ENCODE data around the gene U2AF2.
A peak's percentile ranks its signal among the peaks of the same experiment; 100 is the strongest.

U2AF2 gene

GRCh38 chr19:55633861-55634260 is 21.0 kb upstream of the U2AF2 start:
- Histone ChIP-seq H3K27me3 (ENCODE audit: control insufficient read depth in 3 of 3, insufficient read depth in 3 of 3, low read depth in 1 of 3, low read length in 3 of 3) (no peaks in the 10 kb centered on the region), H2AFZ (ENCODE audit: low read length) (peak overlapping the region; percentile 80), H4K8ac (ENCODE audit: low read depth, low read length) (no peak overlapping the region), H3K4me2 (ENCODE audit: insufficient read depth, low read length, poor library complexity, severe bottlenecking) (no peak overlapping the region), H3K36me3 (replicated peaks in 1 of 2; ENCODE audit: control insufficient read depth in 2 of 2, insufficient read depth in 2 of 2, low read length in 2 of 2) (peaks cover 0 to 7% of the 10 kb centered on the region in 2 donors), H3K4me1 (ENCODE audit: control insufficient read depth in 2 of 2, insufficient read depth in 1 of 2, low read depth in 1 of 2, low read length in 2 of 2) (peaks cover 9 to 11% of the 10 kb centered on the region in 2 donors), H3K79me1 (ENCODE audit: low read depth, low read length) (peaks cover 20% of the 10 kb centered on the region), H3K9me3 (replicated peaks in 1 of 2; ENCODE audit: control insufficient read depth in 2 of 2, insufficient read depth in 1 of 2, low read depth in 1 of 2, low read length in 2 of 2) (no peaks in the 10 kb centered on the region), H2BK5ac (ENCODE audit: low read length) (no peak overlapping the region), H3K18ac (ENCODE audit: low read length) (no peak overlapping the region), H3K4ac (ENCODE audit: low read length) (no peak overlapping the region), H2AK5ac (ENCODE audit: low read depth, low read length) (no peak overlapping the region), H3K4me3 (ENCODE audit: low read length in 2 of 2) (peak overlapping the region in 1 of 2 donors; percentile 92), H4K91ac (ENCODE audit: low read depth, low read length, poor library complexity) (no peak overlapping the region), H3K14ac (ENCODE audit: low read length) (no peak overlapping the region), H2BK120ac (ENCODE audit: low read depth, low read length) (no peak overlapping the region), H2BK12ac (ENCODE audit: low read length) (no peak overlapping the region), H3K27ac (replicated peaks; ENCODE audit: low read length) (no peak overlapping the region), H2BK15ac (ENCODE audit: low read length) (no peak overlapping the region), H3K23ac (ENCODE audit: low read depth, low read length, poor library complexity) (no peak overlapping the region), H3K9ac (ENCODE audit: low read depth, low read length, poor library complexity) (no peak overlapping the region)
- no peak for DNase-seq (ENCODE audit: low spot score)
- WGBS, 2 donors (ENCODE audit: extremely low coverage in 2 of 2, insufficient read length in 2 of 2, insufficient replicate concordance in 1 of 2): no CpG with 5 or more reads among the region's 8 CpGs

GRCh38 chr19:55635334-55635717 is 19.5 kb upstream of the U2AF2 start:
- Histone ChIP-seq H3K14ac (ENCODE audit: low read length) (no peak overlapping the region), H2BK12ac (ENCODE audit: low read length) (no peak overlapping the region), H4K8ac (ENCODE audit: low read depth, low read length) (no peak overlapping the region), H3K27ac (replicated peaks; ENCODE audit: low read length) (peak overlapping the region; percentile 26), H3K18ac (ENCODE audit: low read length) (peak overlapping the region; percentile 88), H3K9ac (ENCODE audit: low read depth, low read length, poor library complexity) (peak overlapping the region; percentile 96), H3K4me2 (ENCODE audit: insufficient read depth, low read length, poor library complexity, severe bottlenecking) (peak overlapping the region; percentile 85), H2AK5ac (ENCODE audit: low read depth, low read length) (peak overlapping the region; percentile 97), H2BK5ac (ENCODE audit: low read length) (peak overlapping the region; percentile 95), H3K4ac (ENCODE audit: low read length) (peak overlapping the region; percentile 97), H4K91ac (ENCODE audit: low read depth, low read length, poor library complexity) (peak overlapping the region; percentile 40), H2AFZ (ENCODE audit: low read length) (peak overlapping the region; percentile 80), H3K79me1 (ENCODE audit: low read depth, low read length) (peaks cover 26% of the 10 kb centered on the region), H2BK15ac (ENCODE audit: low read length) (peak overlapping the region; percentile 20), H2BK120ac (ENCODE audit: low read depth, low read length) (no peak overlapping the region), H3K4me3 (ENCODE audit: low read length in 2 of 2) (peak overlapping the region; percentile 88 to 92), H3K27me3 (ENCODE audit: control insufficient read depth in 3 of 3, insufficient read depth in 3 of 3, low read depth in 1 of 3, low read length in 3 of 3) (no peaks in the 10 kb centered on the region), H3K23ac (ENCODE audit: low read depth, low read length, poor library complexity) (peak overlapping the region; percentile 15), H3K36me3 (replicated peaks in 1 of 2; ENCODE audit: control insufficient read depth in 2 of 2, insufficient read depth in 2 of 2, low read length in 2 of 2) (peaks cover 0 to 7% of the 10 kb centered on the region in 2 donors), H3K4me1 (ENCODE audit: control insufficient read depth in 2 of 2, insufficient read depth in 1 of 2, low read depth in 1 of 2, low read length in 2 of 2) (peaks cover 13 to 16% of the 10 kb centered on the region in 2 donors), H3K9me3 (replicated peaks in 1 of 2; ENCODE audit: control insufficient read depth in 2 of 2, insufficient read depth in 1 of 2, low read depth in 1 of 2, low read length in 2 of 2) (no peaks in the 10 kb centered on the region)
- no CpG with 5 or more reads among the region's 9 CpGs for WGBS, 2 donors (ENCODE audit: extremely low coverage in 2 of 2, insufficient read length in 2 of 2, insufficient replicate concordance in 1 of 2)
- no peak for DNase-seq (ENCODE audit: low spot score)

GRCh38 chr19:55635856-55636440 is 18.9 kb upstream of the U2AF2 start:
- no peak overlapping the region for H2AFZ ChIP-seq (ENCODE audit: low read length)
- WGBS, 2 donors (ENCODE audit: extremely low coverage in 2 of 2, insufficient read length in 2 of 2, insufficient replicate concordance in 1 of 2): no CpG with 5 or more reads among the region's 7 CpGs
- no peak overlapping the region for H3K27ac ChIP-seq (replicated peaks; ENCODE audit: low read length)
- no peak overlapping the region for H2AK5ac ChIP-seq (ENCODE audit: low read depth, low read length)
- H3K23ac ChIP-seq (ENCODE audit: low read depth, low read length, poor library complexity): no peak overlapping the region
- peak overlapping the region; percentile 88 to 92 for H3K4me3 ChIP-seq (ENCODE audit: low read length in 2 of 2)
- no peak overlapping the region for H4K8ac ChIP-seq (ENCODE audit: low read depth, low read length)
- H2BK5ac ChIP-seq (ENCODE audit: low read length): no peak overlapping the region
- peaks cover 15 to 18% of the 10 kb centered on the region in 2 donors for H3K4me1 ChIP-seq (ENCODE audit: control insufficient read depth in 2 of 2, insufficient read depth in 1 of 2, low read depth in 1 of 2, low read length in 2 of 2)
- H2BK120ac ChIP-seq (ENCODE audit: low read depth, low read length): no peak overlapping the region
- no peak overlapping the region for H3K4ac ChIP-seq (ENCODE audit: low read length)
- H3K79me1 ChIP-seq (ENCODE audit: low read depth, low read length): peaks cover 26% of the 10 kb centered on the region
- no peak overlapping the region for H3K14ac ChIP-seq (ENCODE audit: low read length)
- no peak for DNase-seq (ENCODE audit: low spot score)
- no peak overlapping the region for H3K9ac ChIP-seq (ENCODE audit: low read depth, low read length, poor library complexity)
- no peak overlapping the region for H2BK12ac ChIP-seq (ENCODE audit: low read length)
- H3K18ac ChIP-seq (ENCODE audit: low read length): no peak overlapping the region
- H2BK15ac ChIP-seq (ENCODE audit: low read length): no peak overlapping the region
- H3K36me3 ChIP-seq (replicated peaks in 1 of 2; ENCODE audit: control insufficient read depth in 2 of 2, insufficient read depth in 2 of 2, low read length in 2 of 2): peaks cover 0 to 7% of the 10 kb centered on the region in 2 donors
- H3K27me3 ChIP-seq (ENCODE audit: control insufficient read depth in 3 of 3, insufficient read depth in 3 of 3, low read depth in 1 of 3, low read length in 3 of 3): no peaks in the 10 kb centered on the region
- H4K91ac ChIP-seq (ENCODE audit: low read depth, low read length, poor library complexity): no peak overlapping the region
- no peaks in the 10 kb centered on the region for H3K9me3 ChIP-seq (replicated peaks in 1 of 2; ENCODE audit: control insufficient read depth in 2 of 2, insufficient read depth in 1 of 2, low read depth in 1 of 2, low read length in 2 of 2)
- peak overlapping the region; percentile 85 for H3K4me2 ChIP-seq (ENCODE audit: insufficient read depth, low read length, poor library complexity, severe bottlenecking)

- Histone ChIP-seq H3K14ac (ENCODE audit: low read length) (no peak overlapping the region), H2BK120ac (ENCODE audit: low read depth, low read length) (no peak overlapping the region), H4K91ac (ENCODE audit: low read depth, low read length, poor library complexity) (no peak overlapping the region), H3K4me1 (ENCODE audit: control insufficient read depth in 2 of 2, insufficient read depth in 1 of 2, low read depth in 1 of 2, low read length in 2 of 2) (peaks cover 17 to 18% of the 10 kb centered on the region in 2 donors), H3K4me2 (ENCODE audit: insufficient read depth, low read length, poor library complexity, severe bottlenecking) (no peak overlapping the region), H2AFZ (ENCODE audit: low read length) (no peak overlapping the region), H3K27ac (replicated peaks; ENCODE audit: low read length) (no peak overlapping the region), H3K36me3 (replicated peaks in 1 of 2; ENCODE audit: control insufficient read depth in 2 of 2, insufficient read depth in 2 of 2, low read length in 2 of 2) (peaks cover 0 to 7% of the 10 kb centered on the region in 2 donors), H2AK5ac (ENCODE audit: low read depth, low read length) (no peak overlapping the region), H3K27me3 (ENCODE audit: control insufficient read depth in 3 of 3, insufficient read depth in 3 of 3, low read depth in 1 of 3, low read length in 3 of 3) (no peaks in the 10 kb centered on the region), H2BK15ac (ENCODE audit: low read length) (no peak overlapping the region), H3K4me3 (ENCODE audit: low read length in 2 of 2) (peak overlapping the region in 1 of 2 donors; percentile 92), H2BK5ac (ENCODE audit: low read length) (no peak overlapping the region), H3K4ac (ENCODE audit: low read length) (no peak overlapping the region), H3K23ac (ENCODE audit: low read depth, low read length, poor library complexity) (peak overlapping the region; percentile 50), H2BK12ac (ENCODE audit: low read length) (no peak overlapping the region), H3K9me3 (replicated peaks in 1 of 2; ENCODE audit: control insufficient read depth in 2 of 2, insufficient read depth in 1 of 2, low read depth in 1 of 2, low read length in 2 of 2) (no peaks in the 10 kb centered on the region), H3K79me1 (ENCODE audit: low read depth, low read length) (peaks cover 26% of the 10 kb centered on the region), H3K9ac (ENCODE audit: low read depth, low read length, poor library complexity) (no peak overlapping the region), H4K8ac (ENCODE audit: low read depth, low read length) (no peak overlapping the region), H3K18ac (ENCODE audit: low read length) (no peak overlapping the region)
- WGBS, 2 donors (ENCODE audit: extremely low coverage in 2 of 2, insufficient read length in 2 of 2, insufficient replicate concordance in 1 of 2): no CpG with 5 or more reads among the region's 4 CpGs
- DNase-seq (ENCODE audit: low spot score): no peak
Observed at GRCh38 chr19:55636723-55637122, 18.1 kb upstream of the U2AF2 start.
